Retina (tissue), 1 donor: ENCODE measurements around the gene ARSJ.
"Not testable (repeated sequence)": the region's sequence is repeated elsewhere in the genome, so short reads cannot be mapped to it uniquely, and the experiment has no call there.

Experiments
- DNase-seq: peaks from one replicate; pipeline ENCODE4 v3.0.0-alpha.2; 2016

ARSJ gene

GRCh38 chr4:113979148-113979904 is at the start of gene ARSJ:
ARSJ (minus strand) TSS chr4:113979647; CDS start chr4:113978834, 813 bp downstream.
- DNase-seq = peak; percentile 86

GRCh38 chr4:114028071-114028470 is 48.6 kb upstream of the ARSJ start:
- DNase-seq = no peak

- DNase-seq = no peak
Measured at GRCh38 chr4:114027596-114027995, 48.1 kb upstream of the ARSJ start.

GRCh38 chr4:114026447-114026846 is 47.0 kb upstream of the ARSJ start:
- no peak for DNase-seq

GRCh38 chr4:114025176-114025777 is 45.8 kb upstream of the ARSJ start:
- DNase-seq = no peak

GRCh38 chr4:114021451-114021850 is 42.0 kb upstream of the ARSJ start:
- DNase-seq = no peak

- DNase-seq = no peak
Measured at GRCh38 chr4:114019969-114020358, 40.5 kb upstream of the ARSJ start.

- DNase-seq = no peak
Measured at GRCh38 chr4:114019276-114019968, 40.0 kb upstream of the ARSJ start.

- DNase-seq = no peak
Measured at GRCh38 chr4:114017120-114017917, 37.9 kb upstream of the ARSJ start.

GRCh38 chr4:114015444-114015899 is 36.0 kb upstream of the ARSJ start:
- no peak for DNase-seq

- not testable (repeated sequence) for DNase-seq
Measured at GRCh38 chr4:114013201-114013600, 33.8 kb upstream of the ARSJ start.

GRCh38 chr4:114012749-114013148 is 33.3 kb upstream of the ARSJ start:
- no peak for DNase-seq

GRCh38 chr4:114005569-114006442 is 26.4 kb upstream of the ARSJ start:
- no peak for DNase-seq

- DNase-seq = not testable (repeated sequence)
Measured at GRCh38 chr4:114004483-114005226, 25.2 kb upstream of the ARSJ start.

GRCh38 chr4:113998531-113998930 is 19.1 kb upstream of the ARSJ start:
- DNase-seq = no peak

- no peak for DNase-seq
Measured at GRCh38 chr4:113998079-113998478, 18.6 kb upstream of the ARSJ start.

- DNase-seq = no peak
Measured at GRCh38 chr4:113997206-113997605, 17.8 kb upstream of the ARSJ start.

- DNase-seq = no peak
Measured at GRCh38 chr4:113996599-113997177, 17.2 kb upstream of the ARSJ start.

- no peak for DNase-seq
Measured at GRCh38 chr4:113993887-113994286, 14.4 kb upstream of the ARSJ start.

- no peak for DNase-seq
Measured at GRCh38 chr4:113990886-113991285, 11.4 kb upstream of the ARSJ start.
